Measurements from ENCODE around the gene HDX. TPM values are rescaled to one million over a fixed set of nuclear protein-coding genes. Genes with fewer than 3 reads are reported as not detected.
A peak's percentile ranks its signal among the peaks of the same experiment; 100 is the strongest.

HDX gene
- total RNA-seq, 4 donors from 2014 or later = 7.5 to 12.9 (median 10.8) TPM

DNA sequence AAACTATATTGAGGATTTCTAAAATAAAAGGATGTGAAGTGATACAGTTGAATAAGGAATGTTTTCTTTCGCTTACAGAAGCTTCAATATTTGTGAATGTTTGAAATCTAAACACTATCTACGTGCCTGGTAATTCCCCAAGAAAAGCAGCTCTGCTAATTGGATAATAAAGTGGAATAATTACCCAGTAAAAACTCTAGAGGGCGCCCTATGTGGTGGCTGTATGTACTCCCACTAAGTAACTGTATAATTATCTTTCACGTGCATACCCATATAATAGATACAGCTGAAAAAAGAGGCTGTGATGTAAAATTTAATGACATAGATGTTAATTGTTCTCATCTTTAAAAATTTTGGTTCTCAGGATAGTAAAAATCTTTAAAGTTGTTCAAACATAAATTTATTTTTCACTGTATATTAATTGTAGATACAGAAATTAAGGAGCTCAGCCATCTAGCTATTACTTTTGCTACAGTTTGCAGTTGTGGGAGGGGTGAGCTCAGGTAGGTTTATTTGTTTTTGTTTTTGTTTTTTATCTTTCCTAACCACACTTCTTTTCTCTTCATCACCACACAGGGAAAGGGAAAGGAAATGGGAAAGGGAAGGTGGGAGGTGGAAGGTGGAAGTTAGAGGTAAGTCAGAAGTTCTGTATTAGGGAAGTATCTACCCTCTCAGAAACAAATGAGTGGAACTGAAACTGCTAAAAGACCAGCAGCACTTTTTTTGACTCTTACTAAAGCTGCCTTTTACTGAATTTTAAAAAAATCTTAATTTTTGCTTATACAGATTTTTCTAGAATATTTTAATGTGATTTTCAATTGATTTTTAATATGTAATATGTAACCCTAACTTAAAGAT lies 162.5 kb downstream of the HDX start:
- H3K27me3 ChIP-seq = no peaks in the 10 kb centered on the region
- TF ChIP-seq, protein P1, sequence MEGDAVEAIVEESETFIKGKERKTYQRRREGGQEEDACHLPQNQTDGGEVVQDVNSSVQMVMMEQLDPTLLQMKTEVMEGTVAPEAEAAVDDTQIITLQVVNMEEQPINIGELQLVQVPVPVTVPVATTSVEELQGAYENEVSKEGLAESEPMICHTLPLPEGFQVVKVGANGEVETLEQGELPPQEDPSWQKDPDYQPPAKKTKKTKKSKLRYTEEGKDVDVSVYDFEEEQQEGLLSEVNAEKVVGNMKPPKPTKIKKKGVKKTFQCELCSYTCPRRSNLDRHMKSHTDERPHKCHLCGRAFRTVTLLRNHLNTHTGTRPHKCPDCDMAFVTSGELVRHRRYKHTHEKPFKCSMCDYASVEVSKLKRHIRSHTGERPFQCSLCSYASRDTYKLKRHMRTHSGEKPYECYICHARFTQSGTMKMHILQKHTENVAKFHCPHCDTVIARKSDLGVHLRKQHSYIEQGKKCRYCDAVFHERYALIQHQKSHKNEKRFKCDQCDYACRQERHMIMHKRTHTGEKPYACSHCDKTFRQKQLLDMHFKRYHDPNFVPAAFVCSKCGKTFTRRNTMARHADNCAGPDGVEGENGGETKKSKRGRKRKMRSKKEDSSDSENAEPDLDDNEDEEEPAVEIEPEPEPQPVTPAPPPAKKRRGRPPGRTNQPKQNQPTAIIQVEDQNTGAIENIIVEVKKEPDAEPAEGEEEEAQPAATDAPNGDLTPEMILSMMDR (IDR thresholded peaks at IDR 0.05) = peak; percentile 16 to 54 (median 34)
- no peak for TF ChIP-seq POLR2A (IDR thresholded peaks at IDR 0.05)
- H3K4me1 ChIP-seq = no peaks in the 10 kb centered on the region
- DNase-seq = no peak
- 36 to 38% methylated on average over 4 of the region's 4 CpGs for WGBS, 2 donors
- H3K27ac ChIP-seq = no peak overlapping the region
- no peak overlapping the region for H3K4me3 ChIP-seq (replicated peaks in 1 of 3)
- H3K36me3 ChIP-seq = no peaks in the 10 kb centered on the region
- intact Hi-C loops (cut with DNase I) = no loop called here
- no peaks in the 10 kb centered on the region for H3K9me3 ChIP-seq

DNA sequence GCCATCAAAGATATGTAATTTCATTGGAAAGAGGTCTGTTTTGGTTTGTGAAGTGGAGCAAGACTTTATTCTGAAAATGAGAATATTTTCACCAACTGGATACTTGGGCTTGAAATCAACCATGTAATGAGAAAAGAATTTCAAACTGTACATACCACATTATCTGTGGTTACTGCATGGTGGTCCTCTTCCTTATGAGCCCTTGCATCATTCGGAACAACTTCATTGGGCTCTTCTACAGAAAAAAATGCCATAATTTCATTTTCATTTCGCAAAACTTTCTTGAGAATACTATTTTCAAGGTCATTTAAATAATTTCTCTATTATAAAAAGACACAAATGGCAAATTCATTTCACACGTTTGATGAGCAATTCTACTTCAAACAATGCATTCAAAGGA lies 165.6 kb downstream of the HDX start:
- Histone ChIP-seq H3K9me3 (no peaks in the 10 kb centered on the region), H3K27me3 (no peaks in the 10 kb centered on the region), H3K4me3 (replicated peaks in 1 of 3) (no peak overlapping the region), H3K36me3 (no peaks in the 10 kb centered on the region), H3K4me1 (no peaks in the 10 kb centered on the region), H3K27ac (no peak overlapping the region)
- no peak for DNase-seq
- intact Hi-C loops (cut with DNase I) = no loop called here
- TF ChIP-seq, protein P1 (IDR thresholded peaks at IDR 0.05) = no peak
- TF ChIP-seq POLR2A (IDR thresholded peaks at IDR 0.05) = no peak
- 95 to 100% methylated on average over 3 of the region's 3 CpGs for WGBS, 2 donors

DNA sequence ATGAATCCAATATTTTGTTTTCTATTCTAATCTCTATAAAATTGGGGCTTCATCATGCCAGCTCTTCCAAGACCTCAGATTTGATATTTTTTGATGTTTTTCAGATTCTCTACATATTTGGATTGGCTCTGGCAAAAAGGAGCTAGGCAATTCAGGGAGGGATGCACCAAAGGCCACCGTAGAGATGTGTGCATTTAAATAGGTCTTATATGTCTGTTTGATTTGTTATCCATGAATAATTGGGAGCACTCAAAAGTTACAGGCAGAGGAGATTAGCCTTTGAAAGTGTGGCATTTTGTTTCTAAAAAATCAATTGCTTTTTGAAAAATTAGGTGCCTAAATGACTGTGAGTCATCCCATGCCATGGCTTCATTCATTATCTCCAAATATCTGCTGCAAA lies 167.1 kb downstream of the HDX start:
- TF ChIP-seq POLR2A (IDR thresholded peaks at IDR 0.05) = no peak
- TF ChIP-seq, protein P1 (IDR thresholded peaks at IDR 0.05) = no peak
- Histone ChIP-seq H3K4me3 (replicated peaks in 1 of 3) (no peak overlapping the region), H3K27ac (no peak overlapping the region), H3K4me1 (no peaks in the 10 kb centered on the region), H3K27me3 (no peaks in the 10 kb centered on the region), H3K36me3 (no peaks in the 10 kb centered on the region), H3K9me3 (no peaks in the 10 kb centered on the region)
- 86 to 88% methylated on average over 1 of the region's 1 CpG for WGBS, 2 donors
- DNase-seq = no peak
- intact Hi-C loops (cut with DNase I) = no loop called here

DNA sequence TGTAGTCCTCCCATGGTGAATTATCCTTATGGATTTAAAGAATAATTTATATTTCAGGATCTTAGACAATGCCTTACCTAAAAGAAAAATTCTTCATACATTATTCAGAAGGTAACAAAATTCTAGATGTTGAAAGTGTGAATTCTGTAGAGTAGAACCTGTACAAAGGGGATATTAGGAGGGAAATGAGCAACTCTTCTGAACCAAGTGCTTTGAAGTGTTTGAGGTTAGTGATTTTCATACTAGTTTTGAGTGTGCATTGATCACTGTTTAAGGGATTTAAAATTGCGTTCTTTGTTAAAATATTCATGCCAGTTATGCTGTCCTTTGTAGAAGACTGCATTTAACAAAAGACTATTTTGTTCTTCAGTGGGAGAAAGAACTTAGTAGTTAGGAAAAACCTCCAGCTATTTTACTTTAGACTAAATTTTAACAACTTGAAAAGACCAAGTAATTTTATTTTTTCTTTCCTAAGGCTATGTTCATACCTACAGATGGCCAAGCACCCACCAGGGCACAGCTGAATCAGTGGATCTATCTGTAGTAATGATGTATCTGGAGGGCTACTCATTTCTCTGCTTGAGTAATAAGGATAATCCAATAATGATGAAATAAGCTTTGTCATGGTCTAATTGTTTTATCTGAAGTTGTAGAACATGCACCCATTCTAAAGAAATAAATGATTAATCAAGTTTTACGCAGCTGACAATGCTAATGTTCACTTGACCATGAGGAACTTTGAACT lies 180.0 kb downstream of the HDX start:
- H3K4me3 ChIP-seq (replicated peaks in 1 of 3) = no peak overlapping the region
- no peaks in the 10 kb centered on the region for H3K27me3 ChIP-seq
- H3K9me3 ChIP-seq = no peaks in the 10 kb centered on the region
- 97 to 98% methylated on average over 2 of the region's 2 CpGs for WGBS, 2 donors
- no peak for TF ChIP-seq POLR2A (IDR thresholded peaks at IDR 0.05)
- TF ChIP-seq, protein P1 (IDR thresholded peaks at IDR 0.05) = no peak
- no peak for DNase-seq
- no peaks in the 10 kb centered on the region for H3K36me3 ChIP-seq
- H3K27ac ChIP-seq = no peak overlapping the region
- H3K4me1 ChIP-seq = no peaks in the 10 kb centered on the region
- intact Hi-C loops (cut with DNase I) = no loop called here

DNA sequence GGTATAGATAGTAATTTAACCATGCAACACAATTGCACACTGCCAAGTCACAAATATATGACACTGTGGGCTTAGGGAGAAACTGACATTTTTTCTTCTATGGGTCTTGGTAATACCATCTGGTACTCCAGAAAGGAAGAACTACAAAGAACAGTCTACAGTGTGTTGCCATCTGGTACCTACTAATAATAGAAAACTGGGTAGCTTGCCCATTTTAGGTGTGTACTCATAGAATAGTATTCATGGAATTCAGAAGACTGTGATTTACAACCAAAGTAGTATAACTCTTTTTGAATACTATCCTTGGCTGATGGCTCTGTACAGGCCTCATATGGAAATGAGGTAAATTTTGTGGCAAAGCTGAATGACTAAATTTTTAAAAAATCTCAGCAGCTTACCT lies 181.6 kb downstream of the HDX start:
- TF ChIP-seq, protein P1 (IDR thresholded peaks at IDR 0.05) = no peak
- no peak for TF ChIP-seq POLR2A (IDR thresholded peaks at IDR 0.05)
- Histone ChIP-seq H3K27me3 (no peaks in the 10 kb centered on the region), H3K4me3 (replicated peaks in 1 of 3) (no peak overlapping the region), H3K27ac (no peak overlapping the region), H3K36me3 (no peaks in the 10 kb centered on the region), H3K4me1 (no peaks in the 10 kb centered on the region), H3K9me3 (no peaks in the 10 kb centered on the region)
- no peak for DNase-seq
- intact Hi-C loops (cut with DNase I) = no loop called here

Data from thyroid gland (tissue), 4 donors.